ENCODE data around the gene POP4.

GRCh38 chr19:29658221-29658991, 52.3 kb downstream of the POP4 start:
- TF ChIP-seq, protein P1, sequence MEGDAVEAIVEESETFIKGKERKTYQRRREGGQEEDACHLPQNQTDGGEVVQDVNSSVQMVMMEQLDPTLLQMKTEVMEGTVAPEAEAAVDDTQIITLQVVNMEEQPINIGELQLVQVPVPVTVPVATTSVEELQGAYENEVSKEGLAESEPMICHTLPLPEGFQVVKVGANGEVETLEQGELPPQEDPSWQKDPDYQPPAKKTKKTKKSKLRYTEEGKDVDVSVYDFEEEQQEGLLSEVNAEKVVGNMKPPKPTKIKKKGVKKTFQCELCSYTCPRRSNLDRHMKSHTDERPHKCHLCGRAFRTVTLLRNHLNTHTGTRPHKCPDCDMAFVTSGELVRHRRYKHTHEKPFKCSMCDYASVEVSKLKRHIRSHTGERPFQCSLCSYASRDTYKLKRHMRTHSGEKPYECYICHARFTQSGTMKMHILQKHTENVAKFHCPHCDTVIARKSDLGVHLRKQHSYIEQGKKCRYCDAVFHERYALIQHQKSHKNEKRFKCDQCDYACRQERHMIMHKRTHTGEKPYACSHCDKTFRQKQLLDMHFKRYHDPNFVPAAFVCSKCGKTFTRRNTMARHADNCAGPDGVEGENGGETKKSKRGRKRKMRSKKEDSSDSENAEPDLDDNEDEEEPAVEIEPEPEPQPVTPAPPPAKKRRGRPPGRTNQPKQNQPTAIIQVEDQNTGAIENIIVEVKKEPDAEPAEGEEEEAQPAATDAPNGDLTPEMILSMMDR (IDR thresholded peaks at IDR 0.05), result no peak
- TF ChIP-seq POLR2A (IDR thresholded peaks at IDR 0.05), result no peak
- TF ChIP-seq POLR2AphosphoS5 (IDR thresholded peaks at IDR 0.05; ENCODE audit: insufficient read depth in 1 of 2, low read depth in 1 of 2), result no peak
